HCT116 (cell line): ENCODE results near the gene TMCO5A. TPM values are rescaled to one million over a fixed set of nuclear protein-coding genes. Genes with fewer than 3 reads are reported as not detected.

ENCODE experiments used
- ATAC-seq: fragments of 200-7000 bp; cut with Tn5 transposase; 2 replicates; pipeline ENCODE4 v1.9.1; 2020; ENCODE audit warnings: mild to moderate bottlenecking, moderate library complexity
- BruUV-seq: library from RNA; stranded (reverse); fragments of 400-500 nt; replicated peaks from 2 replicates; lab custom pipeline; 2021; lab: Mats Ljungman, UMichigan
- CTCF ChIA-PET: fragments of 300-600 bp; sonication (Branson Sonifier 250); formaldehyde crosslinking; loops from one replicate; lab custom pipeline; 2021; ENCODE audit warnings: antibody characterized with exemption; lab: Charles Lee
- POLR2A ChIA-PET: fragments of 300-600, 350-600 bp; sonication (Branson Sonifier 250); formaldehyde crosslinking; loops from one replicate; lab custom pipeline; 2021; ENCODE audit warnings: antibody characterized with exemption; lab: Charles Lee
- RAD21 ChIA-PET, 2 experiments: fragments of 300-600 bp; sonication (Branson Sonifier 250); formaldehyde crosslinking; loops; one replicate each; lab custom pipeline; 2023; ENCODE audit warnings: low total read pairs in 2 of 2; ENCODE audit not compliant: uncharacterized antibody in 2 of 2, unreplicated experiment in 2 of 2, low non-redundant PET in 1 of 2; lab: Charles Lee
- DNase-seq: peaks from one replicate; pipeline ENCODE4 v3.0.0-alpha.2; 2010; ENCODE audit warnings: low read depth, low spot score
- H2AFZ ChIP-seq: fragments of 200-600 bp; shearing (Covaris generic), sonication (generic); 2 replicates; pipeline ENCODE4 v1.6.1; 2017; ENCODE audit warnings: low read depth, mixed run types, mixed read lengths, antibody characterized with exemption, low read length; ENCODE audit not compliant: poor library complexity, severe bottlenecking
- H3K27ac ChIP-seq: 2 replicates; pipeline ENCODE4 v1.5.1; 2012; ENCODE audit warnings: low read depth, low read length
- H3K27me3 ChIP-seq: fragments of 200-600 bp; sonication (generic); 2 replicates; pipeline ENCODE4 v1.6.1; 2016; ENCODE audit warnings: mixed run types, low read length, mixed read lengths; ENCODE audit not compliant: insufficient read depth
- H3K36me3 ChIP-seq, 2 experiments: fragments of 200-500 bp in 1 of 2; fragments of 200-600 bp in 1 of 2; sonication (Bioruptor generic) in 1 of 2; sonication (generic) in 1 of 2; 2 replicates each; pipeline versions ENCODE4 v1.5.1 to v1.6.1; 2014 to 2016; ENCODE audit warnings: low read length in 2 of 2, inconsistent platforms in 1 of 2, mixed read lengths in 1 of 2, mixed run types in 1 of 2; ENCODE audit not compliant: insufficient read depth in 2 of 2, control insufficient read depth in 1 of 2
- H3K4me1 ChIP-seq, 2 experiments: fragments of 200-600 bp in 1 of 2; sonication (generic) in 1 of 2; 2 replicates each; pipeline versions ENCODE4 v1.5.1 to v1.6.1; 2012 to 2017; ENCODE audit warnings: low read length in 2 of 2, inconsistent platforms in 1 of 2, mild to moderate bottlenecking in 1 of 2, mixed read lengths in 1 of 2, mixed run types in 1 of 2, moderate library complexity in 1 of 2; ENCODE audit not compliant: insufficient read depth in 2 of 2, control insufficient read depth in 1 of 2
- H3K4me2 ChIP-seq: fragments of 200-600 bp; sonication (generic); 2 replicates; pipeline ENCODE4 v1.6.1; 2017; ENCODE audit warnings: mixed run types, low read length, mixed read lengths
- H3K4me3 ChIP-seq, 2 experiments: fragments of 200-600 bp in 1 of 2; sonication (generic) in 1 of 2; replicated peaks in 1 of 2; 2 replicates each; pipeline ENCODE4 v1.5.1; 2011 to 2016; ENCODE audit warnings: low read length in 2 of 2, control low read depth in 1 of 2, low read depth in 1 of 2, mild to moderate bottlenecking in 1 of 2, mixed read lengths in 1 of 2, mixed run types in 1 of 2
- H3K79me2 ChIP-seq: fragments of 200-600 bp; sonication (generic); 2 replicates; pipeline ENCODE4 v1.6.1; 2017; ENCODE audit warnings: mild to moderate bottlenecking, mixed run types, low read length, moderate library complexity, mixed read lengths; ENCODE audit not compliant: insufficient read depth
- H3K9ac ChIP-seq: fragments of 200-600 bp; sonication (generic); 2 replicates; pipeline ENCODE4 v1.6.1; 2016; ENCODE audit warnings: low read length, mixed read lengths
- H3K9me2 ChIP-seq: fragments of 200-600 bp; sonication (generic), shearing (Covaris generic); 2 replicates; pipeline ENCODE4 v1.6.1; 2017; ENCODE audit warnings: mixed run types, mild to moderate bottlenecking, moderate library complexity; ENCODE audit not compliant: insufficient read depth
- H3K9me3 ChIP-seq, 2 experiments: fragments of 200-500 bp in 1 of 2; fragments of 200-600 bp in 1 of 2; sonication (Bioruptor generic) in 1 of 2; sonication (generic) in 1 of 2; 2 replicates each; pipeline ENCODE4 v1.6.1; 2014 to 2017; ENCODE audit warnings: low read length in 2 of 2, mixed read lengths in 2 of 2, inconsistent platforms in 1 of 2, low read depth in 1 of 2, mild to moderate bottlenecking in 1 of 2, mixed run types in 1 of 2, moderate library complexity in 1 of 2; ENCODE audit not compliant: control insufficient read depth in 1 of 2, insufficient read depth in 1 of 2
- H4K20me1 ChIP-seq: fragments of 200-600 bp; sonication (generic), shearing (Covaris generic); 2 replicates; pipeline ENCODE4 v1.6.1; 2017; ENCODE audit warnings: mixed run types, mild to moderate bottlenecking, moderate library complexity; ENCODE audit not compliant: insufficient read depth
- CBX3 ChIP-seq: IDR thresholded peaks from 2 replicates; pipeline ENCODE4 v1.6.1; 2012; ENCODE audit warnings: low read depth
- CEBPB ChIP-seq: IDR thresholded peaks from 2 replicates; pipeline ENCODE4 v1.6.1; 2012; ENCODE audit warnings: low read depth
- EGR1 ChIP-seq: IDR thresholded peaks from 2 replicates; pipeline ENCODE4 v1.6.1; 2012; ENCODE audit warnings: low read depth
- ELF1 ChIP-seq: IDR thresholded peaks from 2 replicates; pipeline ENCODE4 v1.6.1; 2012; ENCODE audit warnings: low read depth, borderline replicate concordance
- EZH2 ChIP-seq: fragments of 200-600 bp; sonication (generic); IDR thresholded peaks from 2 replicates; pipeline ENCODE4 v1.6.1; 2017; ENCODE audit warnings: antibody characterized with exemption, mixed run types
- EZH2phosphoT487 ChIP-seq: fragments of 200-600 bp; IDR thresholded peaks from 2 replicates; pipeline ENCODE4 v1.6.1; 2018; ENCODE audit warnings: antibody characterized with exemption, borderline replicate concordance
- FOSL1 ChIP-seq: IDR thresholded peaks from 2 replicates; pipeline ENCODE4 v1.6.1; 2012; ENCODE audit warnings: low read depth
- JUND ChIP-seq: IDR thresholded peaks from 2 replicates; pipeline ENCODE4 v1.6.1; 2012
- POLR2A ChIP-seq: IDR thresholded peaks from 2 replicates; pipeline ENCODE4 v1.7.0; 2011; ENCODE audit warnings: borderline replicate concordance; ENCODE audit not compliant: insufficient read depth, insufficient read length; ENCODE audit errors: extremely low read depth
- POLR2AphosphoS5 ChIP-seq: IDR thresholded peaks from 2 replicates; pipeline ENCODE4 v1.6.1; 2011; ENCODE audit warnings: mild to moderate bottlenecking, low read depth, low read length, moderate library complexity
- RAD21 ChIP-seq: IDR thresholded peaks from 2 replicates; pipeline ENCODE4 v1.6.1; 2012; ENCODE audit warnings: low read depth, mild to moderate bottlenecking
- SIN3A ChIP-seq: IDR thresholded peaks from 2 replicates; pipeline ENCODE4 v1.6.1; 2012; ENCODE audit warnings: low read depth
- SP1 ChIP-seq: IDR thresholded peaks from 2 replicates; pipeline ENCODE4 v1.6.1; 2012; ENCODE audit warnings: low read depth
- YY1 ChIP-seq: IDR thresholded peaks from 2 replicates; pipeline ENCODE4 v1.6.1; 2011; ENCODE audit warnings: low read length, low read depth, moderate library complexity, mild to moderate bottlenecking; ENCODE audit not compliant: insufficient replicate concordance; ENCODE audit errors: extremely low read depth
- ZFX ChIP-seq: fragments of 450-650 bp; IDR thresholded peaks from 2 replicates; pipeline ENCODE4 v1.6.1; 2017
- ZNF274 ChIP-seq: fragments of 200-500 bp; sonication (Bioruptor generic); IDR thresholded peaks from 2 replicates; pipeline ENCODE4 v1.6.1; 2014; ENCODE audit warnings: mild to moderate bottlenecking, low read depth, low read length, inconsistent platforms
- intact Hi-C: fragments of 100-400 bp; cut with micrococcal nuclease; formaldehyde crosslinking; loops from 2 replicates; pipeline ENCODE4 v1.10.0; 2022
- total RNA-seq: library from RNA; stranded (reverse); gene quantifications from one replicate; pipeline ENCODE4 v1.2.1, GENCODE V29; 2021; ENCODE audit not compliant: unreplicated experiment
- TF ChIP-seq, protein P1 (sequence below): IDR thresholded peaks from 2 replicates; pipeline ENCODE4 v1.6.1; 2012
- TF ChIP-seq, protein P2 (sequence below): IDR thresholded peaks from 2 replicates; pipeline ENCODE4 v1.6.1; 2012; ENCODE audit warnings: low read depth
- TF ChIP-seq, protein P3 (sequence below), 3 experiments: fragments of 200-600 bp in 1 of 3; sonication (generic) in 1 of 3; IDR thresholded peaks in 2 of 3; conservative IDR thresholded peaks in 1 of 3; 2 replicates each; pipeline ENCODE4 v1.5.1; 2012 to 2017; ENCODE audit warnings: low read depth in 2 of 3, low read length in 2 of 3, antibody characterized with exemption in 1 of 3, borderline replicate concordance in 1 of 3, control low read depth in 1 of 3, mild to moderate bottlenecking in 1 of 3, mixed read lengths in 1 of 3, mixed run types in 1 of 3, moderate library complexity in 1 of 3; ENCODE audit not compliant: insufficient read depth in 1 of 3

The TMCO5A gene
- total RNA-seq, 1 experiment from 2014 or later = not detected

DNA sequence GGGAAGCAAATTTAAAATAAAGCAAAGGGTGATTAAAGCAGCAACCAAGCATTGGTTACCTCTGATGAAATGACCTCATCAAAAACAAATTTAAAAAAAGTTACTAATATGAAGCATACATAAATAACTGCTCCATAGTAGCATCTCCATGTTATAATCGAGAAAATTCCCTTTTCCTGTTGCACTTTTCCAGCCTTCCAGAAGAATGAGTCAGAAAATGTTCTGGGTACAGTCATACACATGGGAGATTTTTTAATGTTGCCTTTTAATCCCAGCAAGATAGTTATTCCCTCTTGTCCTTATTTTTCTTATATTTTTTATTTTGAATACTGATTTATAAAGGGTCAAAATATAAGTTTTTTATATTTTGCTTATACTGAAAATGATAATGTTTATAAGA is 2.6 kb upstream of the TMCO5A start:
- Histone ChIP-seq H3K4me3 (no peak overlapping the region), H3K9me2 (no peaks in the 10 kb centered on the region), H4K20me1 (no peaks in the 10 kb centered on the region), H3K27ac (no peak overlapping the region), H3K4me1 (no peaks in the 10 kb centered on the region), H3K27me3 (peaks cover 7% of the 10 kb centered on the region; the same call in 1 of the 2 replicates), H3K9me3 (no peaks in the 10 kb centered on the region), H3K79me2 (no peaks in the 10 kb centered on the region), H3K9ac (no peak overlapping the region), H3K4me2 (no peak overlapping the region), H3K36me3 (no peaks in the 10 kb centered on the region), H2AFZ (no peak overlapping the region)
- DNase-seq (no peak), ATAC-seq (no peak)
- CTCF ChIA-PET = no interaction called here
- no TSS peak for BruUV-seq
- RAD21 ChIA-PET = no interaction called here
- intact Hi-C loops = no loop called here
- POLR2A ChIA-PET = no interaction called here
- TF ChIP-seq CBX3 (no peak), JUND (no peak), POLR2A (no peak), RAD21 (no peak), ELF1 (no peak), EGR1 (no peak), EZH2phosphoT487 (no peak), ZNF274 (no peak), ZFX (no peak), POLR2AphosphoS5 (no peak), SP1 (no peak), CEBPB (no peak), EZH2 (no peak), YY1 (no peak), FOSL1 (no peak), SIN3A (no peak)
- TF ChIP-seq, protein P1, sequence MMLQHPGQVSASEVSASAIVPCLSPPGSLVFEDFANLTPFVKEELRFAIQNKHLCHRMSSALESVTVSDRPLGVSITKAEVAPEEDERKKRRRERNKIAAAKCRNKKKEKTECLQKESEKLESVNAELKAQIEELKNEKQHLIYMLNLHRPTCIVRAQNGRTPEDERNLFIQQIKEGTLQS = no peak
- TF ChIP-seq, protein P2, sequence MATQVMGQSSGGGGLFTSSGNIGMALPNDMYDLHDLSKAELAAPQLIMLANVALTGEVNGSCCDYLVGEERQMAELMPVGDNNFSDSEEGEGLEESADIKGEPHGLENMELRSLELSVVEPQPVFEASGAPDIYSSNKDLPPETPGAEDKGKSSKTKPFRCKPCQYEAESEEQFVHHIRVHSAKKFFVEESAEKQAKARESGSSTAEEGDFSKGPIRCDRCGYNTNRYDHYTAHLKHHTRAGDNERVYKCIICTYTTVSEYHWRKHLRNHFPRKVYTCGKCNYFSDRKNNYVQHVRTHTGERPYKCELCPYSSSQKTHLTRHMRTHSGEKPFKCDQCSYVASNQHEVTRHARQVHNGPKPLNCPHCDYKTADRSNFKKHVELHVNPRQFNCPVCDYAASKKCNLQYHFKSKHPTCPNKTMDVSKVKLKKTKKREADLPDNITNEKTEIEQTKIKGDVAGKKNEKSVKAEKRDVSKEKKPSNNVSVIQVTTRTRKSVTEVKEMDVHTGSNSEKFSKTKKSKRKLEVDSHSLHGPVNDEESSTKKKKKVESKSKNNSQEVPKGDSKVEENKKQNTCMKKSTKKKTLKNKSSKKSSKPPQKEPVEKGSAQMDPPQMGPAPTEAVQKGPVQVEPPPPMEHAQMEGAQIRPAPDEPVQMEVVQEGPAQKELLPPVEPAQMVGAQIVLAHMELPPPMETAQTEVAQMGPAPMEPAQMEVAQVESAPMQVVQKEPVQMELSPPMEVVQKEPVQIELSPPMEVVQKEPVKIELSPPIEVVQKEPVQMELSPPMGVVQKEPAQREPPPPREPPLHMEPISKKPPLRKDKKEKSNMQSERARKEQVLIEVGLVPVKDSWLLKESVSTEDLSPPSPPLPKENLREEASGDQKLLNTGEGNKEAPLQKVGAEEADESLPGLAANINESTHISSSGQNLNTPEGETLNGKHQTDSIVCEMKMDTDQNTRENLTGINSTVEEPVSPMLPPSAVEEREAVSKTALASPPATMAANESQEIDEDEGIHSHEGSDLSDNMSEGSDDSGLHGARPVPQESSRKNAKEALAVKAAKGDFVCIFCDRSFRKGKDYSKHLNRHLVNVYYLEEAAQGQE = no peak
- TF ChIP-seq, protein P3, sequence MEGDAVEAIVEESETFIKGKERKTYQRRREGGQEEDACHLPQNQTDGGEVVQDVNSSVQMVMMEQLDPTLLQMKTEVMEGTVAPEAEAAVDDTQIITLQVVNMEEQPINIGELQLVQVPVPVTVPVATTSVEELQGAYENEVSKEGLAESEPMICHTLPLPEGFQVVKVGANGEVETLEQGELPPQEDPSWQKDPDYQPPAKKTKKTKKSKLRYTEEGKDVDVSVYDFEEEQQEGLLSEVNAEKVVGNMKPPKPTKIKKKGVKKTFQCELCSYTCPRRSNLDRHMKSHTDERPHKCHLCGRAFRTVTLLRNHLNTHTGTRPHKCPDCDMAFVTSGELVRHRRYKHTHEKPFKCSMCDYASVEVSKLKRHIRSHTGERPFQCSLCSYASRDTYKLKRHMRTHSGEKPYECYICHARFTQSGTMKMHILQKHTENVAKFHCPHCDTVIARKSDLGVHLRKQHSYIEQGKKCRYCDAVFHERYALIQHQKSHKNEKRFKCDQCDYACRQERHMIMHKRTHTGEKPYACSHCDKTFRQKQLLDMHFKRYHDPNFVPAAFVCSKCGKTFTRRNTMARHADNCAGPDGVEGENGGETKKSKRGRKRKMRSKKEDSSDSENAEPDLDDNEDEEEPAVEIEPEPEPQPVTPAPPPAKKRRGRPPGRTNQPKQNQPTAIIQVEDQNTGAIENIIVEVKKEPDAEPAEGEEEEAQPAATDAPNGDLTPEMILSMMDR (IDR thresholded peaks at IDR 0.05 in 2 of 3, conservative IDR thresholded peaks at IDR 0.05 in 1 of 3; ENCODE audit: borderline replicate concordance in 1 of 3, insufficient read depth in 1 of 3, low read depth in 2 of 3, low read length in 2 of 3) = no peak
